Measurements from ENCODE around the gene OCA2.

Gene OCA2

DNA sequence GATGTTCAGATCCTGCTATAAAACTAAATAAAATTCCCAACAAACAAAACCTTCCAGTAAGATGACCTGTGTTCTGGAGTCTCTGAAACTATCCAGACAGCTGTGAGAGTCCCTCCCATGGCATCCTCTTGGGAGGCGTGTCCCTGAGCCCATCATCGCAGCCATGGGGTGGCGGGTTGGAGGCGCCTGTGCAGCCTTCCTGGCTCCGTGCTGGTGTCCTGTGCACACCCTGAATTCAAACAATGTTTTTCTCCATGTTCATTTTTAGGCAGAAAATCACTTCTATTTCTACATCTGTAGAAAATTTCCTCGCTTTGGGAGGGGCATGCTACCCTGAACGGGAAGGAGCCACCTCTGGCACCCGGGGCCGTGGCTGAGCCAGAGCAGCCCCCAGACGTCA lies 19.4 kb upstream of the OCA2 start:
- DNase-seq (ENCODE audit: low read depth) = no peak

DNA sequence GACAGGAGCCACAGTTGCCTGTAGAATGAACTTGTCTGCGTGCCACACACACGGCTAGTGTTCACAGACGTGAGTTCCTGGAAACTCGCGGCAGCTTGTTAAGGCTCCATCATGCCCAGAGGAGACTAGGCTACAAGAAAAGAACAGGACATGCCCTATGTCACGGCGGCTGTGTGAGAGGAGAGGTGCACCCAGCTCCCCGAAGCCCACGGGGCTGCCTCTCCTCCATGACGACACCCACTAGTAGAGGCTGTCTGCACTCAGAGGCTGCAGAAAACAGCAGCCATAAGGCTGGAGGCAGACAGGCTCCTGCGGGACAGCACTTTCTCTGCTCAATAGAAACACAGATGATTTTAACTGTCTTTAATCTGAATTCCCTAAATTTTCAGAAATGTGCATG lies 19.0 kb upstream of the OCA2 start:
- no peak for DNase-seq (ENCODE audit: low read depth)

DNA sequence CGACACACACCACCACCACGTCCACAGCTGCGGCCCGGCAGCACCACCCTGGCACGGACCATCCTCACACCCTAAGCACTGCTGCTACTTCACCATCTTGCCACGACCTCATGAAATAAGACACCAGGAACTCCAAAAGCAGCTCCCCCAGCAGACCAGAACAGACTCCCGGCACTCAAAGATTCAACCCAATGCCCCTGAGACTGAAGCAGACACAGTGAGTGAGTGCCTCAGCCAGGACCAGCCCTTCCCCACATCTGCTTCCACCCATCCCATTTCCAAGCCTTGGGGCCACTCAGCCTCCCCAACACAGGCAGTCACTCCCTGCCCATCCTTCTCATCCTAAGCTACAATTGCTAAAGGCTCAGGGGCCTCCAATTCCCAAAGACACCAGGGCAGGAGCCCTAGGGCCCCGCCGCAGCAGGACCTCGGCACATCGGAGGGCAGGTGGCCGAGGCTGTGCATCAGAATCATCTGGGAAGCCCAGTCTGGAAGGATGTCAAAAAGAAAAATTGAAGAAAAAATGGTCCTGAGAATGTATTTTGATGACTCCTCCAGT lies 18.4 kb upstream of the OCA2 start:
- DNase-seq (ENCODE audit: low read depth) = no peak

DNA sequence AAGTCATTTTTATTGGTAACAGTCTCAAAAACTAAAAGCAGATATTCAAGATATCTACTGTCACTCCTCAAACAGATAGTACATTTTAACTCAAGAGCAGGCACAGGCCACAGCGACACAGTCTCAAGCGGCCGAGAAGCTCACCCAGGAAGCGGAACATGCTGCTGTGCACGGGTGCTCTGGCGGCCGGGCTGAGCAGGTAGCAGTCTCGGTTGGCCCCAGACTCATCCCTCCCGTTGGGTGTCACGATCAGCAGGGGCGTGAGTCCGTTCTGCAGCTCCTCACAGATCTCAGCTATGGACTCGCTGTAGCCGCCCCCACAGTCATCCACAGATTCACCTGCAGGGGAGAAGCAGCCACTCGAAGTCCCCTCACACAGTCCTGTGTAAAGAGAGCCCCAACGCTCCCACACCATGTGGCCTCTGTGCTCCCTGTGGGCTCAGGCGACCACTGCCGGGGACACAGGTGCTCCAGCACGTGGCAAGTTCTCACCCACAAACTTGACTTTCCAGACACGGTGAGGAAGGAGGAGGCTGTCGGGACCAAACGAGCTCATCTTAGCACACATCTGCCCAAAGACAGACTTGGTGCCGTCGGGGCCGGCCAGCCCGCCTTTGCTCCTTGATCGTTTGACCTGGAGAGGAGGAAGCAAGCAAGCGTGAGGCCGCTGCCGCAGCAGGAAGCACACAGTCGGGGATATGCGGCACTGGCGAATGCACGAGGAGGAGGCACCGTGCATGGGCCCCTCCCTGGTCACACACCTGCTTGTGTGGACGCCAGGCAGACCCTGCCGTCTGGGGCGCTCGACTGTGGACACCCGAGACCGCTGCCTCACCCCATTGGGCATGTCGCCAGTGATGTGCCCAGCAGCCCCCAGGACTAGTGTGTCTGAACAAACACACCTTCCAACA lies 17.7 kb upstream of the OCA2 start:
- DNase-seq (ENCODE audit: low read depth) = no peak

DNA sequence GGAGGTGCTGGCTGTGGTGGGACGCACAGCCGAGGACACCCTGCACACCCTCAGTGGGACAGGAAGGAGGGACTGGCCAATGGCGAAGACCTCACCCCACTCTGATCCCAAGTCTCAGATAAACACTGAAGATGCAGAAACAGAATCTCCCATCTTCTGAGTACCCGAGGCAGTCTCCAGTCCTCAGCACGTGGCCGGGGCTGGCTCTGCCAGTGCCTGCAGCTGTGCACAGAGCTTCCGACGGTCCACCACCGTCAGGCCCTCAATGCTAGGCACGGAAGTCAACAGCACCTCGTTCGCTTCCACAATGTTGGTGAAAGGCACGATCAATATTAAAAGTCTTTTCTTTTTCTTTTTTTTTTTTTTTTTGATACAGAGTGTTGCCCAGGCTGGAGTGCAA lies 16.8 kb upstream of the OCA2 start:
- DNase-seq (ENCODE audit: low read depth) = no peak

DNA sequence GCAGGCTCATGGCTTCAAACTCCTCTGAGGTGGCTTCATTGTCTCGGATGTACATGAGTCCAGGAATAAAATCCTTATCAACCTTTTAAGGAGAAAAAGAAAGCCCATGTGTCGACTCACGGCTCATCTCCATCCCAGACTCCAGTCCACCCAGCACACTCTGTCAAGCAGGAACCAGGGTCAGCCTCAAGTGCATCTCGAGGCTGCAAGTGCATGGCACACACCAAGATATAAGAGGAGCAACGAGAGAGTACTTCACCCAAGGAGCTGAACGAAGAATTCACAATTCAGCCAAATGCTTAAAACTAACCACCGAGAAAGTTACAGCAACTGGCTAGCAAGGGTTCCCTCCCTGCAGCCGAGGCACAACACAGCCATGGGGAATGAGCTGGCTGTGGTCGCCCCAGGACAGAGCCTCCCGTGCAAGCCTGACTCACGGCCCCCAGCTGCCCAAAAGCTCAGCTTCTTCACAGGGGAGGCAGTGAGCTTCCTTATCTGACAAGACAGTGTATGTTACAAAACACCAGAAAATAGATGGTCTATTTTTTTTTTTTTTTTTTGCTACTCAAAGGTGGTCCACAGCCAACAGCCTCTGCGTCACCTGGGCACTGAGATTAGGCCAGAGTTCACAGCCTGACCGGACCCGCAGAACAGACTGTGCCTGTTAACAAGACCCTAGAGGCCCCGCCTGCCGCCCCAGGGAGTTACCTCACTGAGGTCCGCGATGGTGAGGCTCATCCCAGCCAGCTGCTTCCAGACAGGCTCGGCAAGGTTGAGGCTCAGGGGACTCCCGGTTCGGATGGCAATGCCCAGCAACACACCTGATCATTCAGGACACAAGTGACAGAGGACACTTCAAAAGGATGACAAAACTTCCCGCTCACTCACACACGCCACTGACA lies 15.9 kb upstream of the OCA2 start:
- DNase-seq (ENCODE audit: low read depth) = no peak

DNA sequence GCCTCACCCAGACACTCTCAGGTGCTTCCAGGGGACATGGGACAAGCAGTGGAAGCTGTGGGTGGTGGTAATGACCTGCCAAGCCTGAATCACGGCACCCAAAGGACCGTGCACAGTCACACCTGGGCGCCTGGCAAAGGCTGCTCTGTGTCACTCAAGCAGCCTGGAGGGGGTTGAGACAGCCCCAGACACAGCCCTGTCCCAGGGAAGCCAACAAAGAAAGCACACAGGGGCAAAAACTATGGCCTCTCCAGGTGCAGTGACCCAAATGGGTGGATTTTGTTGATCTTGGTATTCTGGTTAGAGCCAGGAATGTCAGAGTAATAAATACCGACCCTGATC lies 15.0 kb upstream of the OCA2 start:
- no peak for DNase-seq (ENCODE audit: low read depth)

DNA sequence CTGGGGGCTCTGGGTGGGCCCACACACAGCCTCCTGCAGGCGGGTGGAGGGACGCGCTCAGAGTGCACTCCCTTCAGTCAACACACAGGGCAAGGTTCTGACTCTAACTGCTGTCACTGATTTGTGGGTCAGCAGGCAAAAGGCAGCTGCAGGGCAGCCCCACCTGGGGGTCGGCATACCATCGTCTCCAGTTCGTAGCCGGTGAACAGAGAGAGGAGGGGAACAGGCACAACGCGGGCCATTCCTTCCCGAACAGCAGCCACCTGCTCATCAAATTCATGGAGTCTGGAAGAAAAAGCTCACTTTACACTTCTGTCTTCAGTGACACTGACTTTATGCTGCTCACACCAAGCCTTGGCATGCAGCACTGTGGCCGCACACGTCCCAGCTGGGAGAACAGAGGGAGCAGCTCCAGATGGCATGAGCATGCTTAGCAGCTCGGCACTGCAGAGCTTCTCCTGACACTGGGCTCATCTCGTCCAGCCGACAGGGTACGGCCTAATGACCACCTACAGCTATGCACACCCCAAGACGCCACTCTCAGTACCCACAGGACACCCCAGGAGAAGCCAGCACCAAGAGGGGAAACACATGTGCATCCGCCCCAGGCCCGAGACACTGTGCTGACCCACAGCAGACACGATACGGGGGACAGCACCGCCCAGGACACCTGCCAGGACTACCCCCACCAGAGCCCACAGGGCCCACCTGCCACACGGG lies 14.4 kb upstream of the OCA2 start:
- no peak for DNase-seq (ENCODE audit: low read depth)

DNA sequence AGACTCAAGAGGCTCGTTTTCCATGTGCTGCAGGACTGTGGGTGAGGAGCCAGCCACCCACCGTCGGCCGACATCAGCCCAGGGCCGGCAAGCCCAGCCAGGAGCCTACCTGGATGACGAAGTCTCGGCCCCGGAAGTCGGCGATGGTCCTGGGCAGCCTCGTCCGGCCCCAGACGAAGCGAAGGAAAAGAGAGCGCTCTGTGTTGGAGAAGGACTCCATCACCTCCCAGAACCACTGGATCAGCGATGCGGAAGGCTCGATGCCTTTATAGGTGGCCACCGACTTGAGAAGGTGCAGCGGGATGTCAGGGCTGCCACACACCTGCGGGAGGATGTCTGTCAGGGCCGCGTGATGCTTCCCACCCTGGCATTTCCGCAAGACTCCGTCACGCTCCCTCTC lies 13.8 kb upstream of the OCA2 start:
- DNase-seq (ENCODE audit: low read depth) = no peak

DNA sequence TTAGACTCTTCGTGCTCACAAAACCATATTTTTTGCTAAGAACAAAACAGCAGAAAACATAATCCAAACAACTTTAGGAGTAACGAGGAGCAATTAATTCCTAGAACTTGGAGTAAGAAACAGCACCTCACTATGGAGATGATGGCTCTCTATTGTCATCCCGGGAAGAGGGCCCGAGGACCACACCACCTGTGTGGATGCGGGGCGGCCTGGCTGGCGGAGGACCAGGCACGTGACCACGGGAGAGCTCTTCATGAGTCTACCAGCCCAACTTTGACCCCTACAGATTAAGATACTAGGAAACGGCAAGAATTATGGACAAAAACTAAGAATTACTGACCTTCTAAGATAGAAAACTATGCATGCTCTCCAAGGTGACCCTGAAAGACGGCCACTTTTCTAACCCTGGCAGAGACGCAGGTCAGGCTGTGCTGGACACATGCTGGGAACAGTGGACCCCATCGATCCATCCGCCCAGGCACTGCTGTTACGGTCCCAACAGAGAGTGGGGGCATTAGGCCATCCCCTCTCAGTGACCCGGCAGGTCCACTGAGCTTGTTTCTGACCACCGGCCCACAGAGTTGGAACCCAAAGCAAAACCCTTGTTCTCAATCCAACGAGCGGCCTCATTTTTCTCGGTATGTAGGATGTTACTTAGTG lies 13.1 kb upstream of the OCA2 start:
- no peak for DNase-seq (ENCODE audit: low read depth)

DNA sequence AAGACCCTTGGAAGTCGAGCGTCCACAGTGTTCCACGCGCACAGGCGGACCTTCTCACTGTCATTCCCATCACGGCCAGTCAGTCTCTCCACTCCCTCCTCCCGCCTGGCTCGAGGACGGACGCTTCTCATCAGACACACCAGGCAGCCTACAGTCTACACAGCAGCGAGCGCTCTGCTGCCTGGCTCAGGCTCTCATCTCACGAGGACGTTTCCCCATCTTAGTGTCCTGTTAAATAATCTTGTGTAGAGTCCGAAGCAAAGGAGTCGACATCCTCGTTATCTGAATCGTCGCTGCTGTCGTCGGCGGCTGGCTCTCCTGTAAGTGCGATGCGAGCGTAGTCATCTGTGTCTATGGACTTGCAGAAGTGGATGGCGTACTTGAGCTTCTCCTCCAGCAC lies 12.4 kb upstream of the OCA2 start:
- DNase-seq (ENCODE audit: low read depth) = no peak

DNA sequence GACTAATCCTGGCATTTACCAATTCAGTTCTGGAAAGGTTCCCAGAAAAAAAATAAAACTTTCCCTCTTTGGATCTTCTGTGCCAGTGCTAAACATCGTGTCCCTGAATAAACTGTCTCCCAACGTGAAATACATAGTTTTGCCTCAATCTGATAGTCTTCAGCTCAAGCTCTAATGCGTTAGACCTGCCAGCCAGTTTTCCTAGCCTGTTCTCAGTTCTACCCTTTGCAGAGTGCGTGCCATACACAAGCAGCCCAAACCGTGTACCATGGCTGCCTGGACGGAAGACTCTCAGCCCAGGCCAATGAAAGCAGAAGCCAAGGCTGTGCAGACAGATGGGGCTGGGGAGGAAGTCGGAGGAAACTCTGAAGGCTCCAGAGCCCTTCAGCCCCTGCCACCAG lies 11.4 kb upstream of the OCA2 start:
- no peak for DNase-seq (ENCODE audit: low read depth)

DNA sequence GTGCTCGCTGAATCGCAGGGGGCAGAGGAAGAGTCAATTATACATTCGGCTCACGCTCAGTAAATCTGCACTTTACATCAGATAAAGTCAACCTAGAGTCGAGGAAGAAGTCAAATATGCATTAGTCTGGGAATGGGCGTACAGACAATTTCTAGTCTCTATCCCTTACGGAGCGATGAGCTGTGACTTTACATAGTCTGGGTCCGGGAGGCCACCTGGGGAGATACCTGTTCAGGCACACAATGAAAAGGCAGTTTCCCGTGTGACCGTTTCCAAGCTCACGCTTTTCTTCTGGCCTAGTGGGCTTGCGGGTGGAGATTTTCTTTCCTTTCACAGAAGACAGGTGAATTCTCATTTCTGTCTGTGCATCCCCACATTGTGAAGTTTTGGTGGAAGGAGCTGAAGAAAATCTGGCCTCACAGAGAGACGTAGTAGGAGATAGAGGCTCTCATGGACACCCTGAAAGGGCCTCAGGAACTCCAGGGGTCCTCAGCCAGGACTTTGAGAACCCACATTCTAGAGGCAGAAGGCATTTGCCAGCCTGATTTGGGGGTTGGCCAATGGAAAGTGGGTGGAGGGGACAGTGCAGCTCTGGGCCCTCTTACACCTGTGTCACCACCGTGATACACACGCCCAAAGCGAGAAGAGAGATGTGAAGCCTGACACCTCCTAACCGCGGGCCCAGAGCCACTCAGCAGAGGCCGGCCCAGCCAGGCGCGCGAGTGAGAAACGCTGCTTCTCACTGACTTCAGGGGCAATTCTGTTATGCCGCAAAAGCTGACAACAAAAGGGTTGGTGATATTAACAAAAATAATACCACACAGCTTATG lies 10.7 kb upstream of the OCA2 start:
- DNase-seq (ENCODE audit: low read depth) = no peak

DNA sequence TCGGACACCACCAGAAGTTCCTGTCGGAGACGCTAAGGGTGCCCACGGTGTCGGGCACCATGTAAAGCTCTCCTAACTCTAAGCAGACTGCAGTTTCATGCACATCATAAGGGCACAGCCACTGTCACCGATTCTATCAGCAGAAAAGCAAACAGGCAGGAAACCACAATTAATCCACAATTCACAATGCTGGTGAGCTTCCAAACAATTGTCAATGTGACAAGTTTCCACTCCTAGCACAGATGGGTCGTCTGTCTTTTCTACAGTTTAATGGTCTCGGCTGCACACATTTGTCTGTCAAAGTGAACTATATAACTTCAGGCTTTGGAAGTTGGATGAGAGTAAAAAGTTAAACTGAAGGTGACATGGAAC lies 8.8 kb upstream of the OCA2 start:
- DNase-seq (ENCODE audit: low read depth) = no peak

DNA sequence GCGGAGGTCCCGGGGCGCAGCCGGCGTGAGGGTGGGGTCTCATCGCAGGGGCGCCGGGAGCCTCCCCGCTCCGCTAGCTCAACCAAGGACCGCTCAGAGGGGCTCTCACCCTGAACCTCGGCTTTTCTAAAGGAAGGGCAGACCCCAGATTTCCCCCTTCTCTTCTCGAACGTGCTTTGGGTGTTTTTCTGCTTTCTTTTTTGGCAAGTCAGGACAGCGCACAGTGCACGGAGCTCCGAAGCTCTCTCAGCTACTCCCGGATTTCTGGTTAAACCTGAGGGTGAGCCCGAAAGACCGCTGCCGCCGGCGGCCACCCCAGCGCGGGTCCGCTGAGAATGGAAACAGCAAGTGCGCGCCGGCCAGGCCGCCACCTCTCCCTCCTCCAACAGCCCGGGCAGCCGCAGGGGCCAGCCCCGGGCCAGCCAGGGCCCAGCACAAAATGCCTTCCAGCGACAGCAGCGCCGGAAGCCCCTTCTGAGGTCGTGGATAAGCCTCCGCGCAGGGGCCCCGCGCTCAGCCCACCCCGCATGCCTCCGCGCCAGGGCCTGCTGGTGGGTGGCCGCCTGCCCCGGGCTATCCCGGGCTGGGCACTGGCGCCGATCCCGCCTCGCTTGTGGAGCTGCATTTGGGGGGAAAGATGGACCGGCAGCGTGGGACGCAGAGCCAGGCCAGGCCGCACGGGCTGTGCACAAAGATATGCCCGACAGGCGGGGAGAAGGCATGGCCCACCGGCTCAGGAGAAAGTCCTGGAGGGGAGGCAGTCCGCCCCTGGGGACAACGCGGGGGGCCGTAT lies 8.2 kb upstream of the OCA2 start:
- DNase-seq (ENCODE audit: low read depth) = no peak

DNA sequence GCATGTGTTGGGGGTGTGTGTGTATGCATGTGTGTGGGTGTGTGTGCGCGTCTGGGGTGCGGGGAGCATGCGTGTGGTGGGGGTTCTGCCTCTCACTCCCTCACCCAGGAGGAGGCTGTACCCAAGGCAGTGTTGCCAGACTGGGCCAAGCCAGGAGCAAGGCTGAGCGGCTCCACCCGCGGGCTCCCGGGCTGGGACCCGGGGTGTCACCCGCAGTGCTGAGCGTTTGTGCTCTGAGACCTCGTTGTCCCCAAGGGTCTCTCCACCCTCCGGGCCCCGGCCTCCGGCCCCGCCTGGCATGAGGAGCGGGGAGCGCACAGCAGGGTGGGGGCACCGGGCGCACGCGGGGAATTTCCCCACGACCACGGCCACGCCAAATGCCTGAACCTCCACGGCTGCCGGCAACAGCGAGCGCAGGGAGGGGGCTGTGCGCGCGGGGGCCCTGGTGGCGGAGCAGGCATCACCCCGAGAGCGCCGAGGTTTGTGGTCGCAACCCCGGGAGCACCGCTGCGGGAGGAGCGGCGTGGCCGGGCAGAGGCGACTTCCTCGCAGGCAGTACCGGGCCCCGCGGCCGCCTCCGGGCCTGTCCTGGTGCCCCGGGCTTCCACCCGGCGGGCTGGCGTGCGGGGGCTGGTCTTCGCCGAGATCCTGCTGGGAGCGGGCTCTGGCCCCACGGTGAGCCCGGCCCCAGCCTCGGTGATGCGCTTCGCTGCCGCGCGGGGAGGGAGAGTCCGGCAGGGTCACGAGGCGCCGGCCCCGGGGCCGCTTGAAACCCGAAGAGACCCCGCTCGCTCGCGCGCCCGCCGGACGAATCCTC lies 7.4 kb upstream of the OCA2 start:
- no peak for DNase-seq (ENCODE audit: low read depth)

DNA sequence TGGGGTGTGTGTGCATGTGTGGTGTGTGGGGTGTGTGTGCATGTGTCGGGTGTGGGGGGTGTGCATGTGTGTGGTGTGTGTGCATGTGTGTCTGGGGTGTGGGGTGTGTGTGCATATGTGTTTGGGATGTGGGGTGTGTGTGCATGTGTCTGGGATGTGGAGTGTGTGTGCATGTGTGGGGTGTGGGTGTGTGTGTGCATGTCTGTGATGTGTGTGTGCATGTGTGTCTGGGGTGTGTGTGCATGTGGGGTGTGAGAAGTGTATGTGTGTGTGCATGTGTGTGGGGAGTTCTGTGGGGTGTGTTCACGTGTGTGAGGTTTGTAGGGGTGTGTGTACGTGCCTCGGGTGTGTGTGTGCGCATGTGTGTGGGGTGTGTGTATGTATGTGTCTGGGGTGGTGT lies 6.7 kb upstream of the OCA2 start:
- no peak for DNase-seq (ENCODE audit: low read depth)

DNA sequence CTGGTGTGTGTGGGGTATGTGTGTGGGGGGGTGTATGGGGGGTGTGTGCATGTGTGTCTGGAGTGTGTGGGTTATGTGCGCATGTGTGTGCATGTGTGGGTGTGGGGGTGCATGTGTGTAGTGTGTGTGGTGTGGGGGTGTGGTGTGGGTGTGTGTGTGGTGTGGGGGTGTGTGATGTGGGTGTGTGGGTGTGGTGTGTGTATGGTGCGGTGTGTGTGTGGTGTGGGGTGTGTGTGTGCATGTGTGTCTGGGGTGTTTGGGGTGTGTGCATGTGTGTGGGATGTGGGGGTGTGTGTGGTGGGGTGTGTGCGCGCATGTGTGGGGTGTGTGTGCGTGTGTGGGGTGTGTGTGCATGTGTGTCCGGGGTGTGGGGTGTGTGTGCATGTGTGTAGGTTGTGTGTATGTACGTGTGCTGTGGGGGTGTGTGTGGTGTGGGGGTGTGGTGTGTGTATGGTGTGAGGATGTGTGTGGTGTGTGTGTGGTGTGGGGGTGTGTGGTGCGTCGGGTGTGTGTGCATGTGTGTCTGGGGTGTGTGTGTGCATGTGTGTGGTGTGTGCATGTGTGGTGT lies 6.2 kb upstream of the OCA2 start:
- no peak for DNase-seq (ENCODE audit: low read depth)

DNA sequence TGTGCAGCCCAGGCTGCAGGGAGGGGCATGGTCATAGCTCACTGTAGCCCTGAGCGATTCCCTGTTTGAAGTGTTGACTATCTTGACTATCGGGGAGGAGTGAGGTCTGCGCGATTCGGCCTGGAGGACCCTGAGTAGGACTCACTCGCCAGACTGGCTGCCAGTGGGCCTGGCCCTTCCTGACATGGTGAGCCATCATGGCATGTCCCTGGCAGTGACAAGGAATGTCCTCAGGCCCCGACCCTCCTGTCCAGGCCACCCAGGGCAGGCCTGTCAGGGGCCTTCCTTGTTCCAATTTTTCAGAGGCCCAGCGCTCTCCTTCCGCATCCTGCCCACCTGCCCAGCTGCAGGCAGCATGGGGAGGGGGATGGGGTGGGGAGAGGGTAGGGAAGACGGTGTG lies 5.2 kb upstream of the OCA2 start:
- no peak for DNase-seq (ENCODE audit: low read depth)
